GM19035 (cell line): ENCODE measurements around the gene MYO5B.
"Not testable (repeated sequence)": the region's sequence is repeated elsewhere in the genome, so short reads cannot be mapped to it uniquely, and the experiment has no call there.

Experiments
- ATAC-seq: cut with Tn5 transposase; IDR thresholded peaks from one replicate; pipeline ENCODE4 v1.9.1; 2021; ENCODE audit not compliant: unreplicated experiment

Gene MYO5B

GRCh38 chr18:49898421-49898820, 296.5 kb downstream of the MYO5B start:
- no peak for ATAC-seq

GRCh38 chr18:49894517-49895226, 300.3 kb downstream of the MYO5B start:
- ATAC-seq: no peak

GRCh38 chr18:49893036-49893435, 301.9 kb downstream of the MYO5B start:
- ATAC-seq: no peak

- ATAC-seq: no peak
Measured at GRCh38 chr18:49892148-49892924, 302.6 kb downstream of the MYO5B start.

GRCh38 chr18:49890041-49890440, 304.9 kb downstream of the MYO5B start:
- no peak for ATAC-seq

GRCh38 chr18:49889552-49889951, 305.4 kb downstream of the MYO5B start:
- ATAC-seq: not testable (repeated sequence)

- ATAC-seq: no peak
Measured at GRCh38 chr18:49886891-49887764, 307.8 kb downstream of the MYO5B start.

GRCh38 chr18:49884959-49885358, 310.0 kb downstream of the MYO5B start:
- ATAC-seq: no peak

GRCh38 chr18:49884465-49884864, 310.5 kb downstream of the MYO5B start:
- no peak for ATAC-seq

- no peak for ATAC-seq
Measured at GRCh38 chr18:49880661-49881060, 314.3 kb downstream of the MYO5B start.

GRCh38 chr18:49879271-49879580, 315.7 kb downstream of the MYO5B start:
- no peak for ATAC-seq

GRCh38 chr18:49878567-49879270, 316.2 kb downstream of the MYO5B start:
- no peak for ATAC-seq

GRCh38 chr18:49878015-49878414, 316.9 kb downstream of the MYO5B start:
- ATAC-seq: no peak

- no peak for ATAC-seq
Measured at GRCh38 chr18:49876536-49876935, 318.4 kb downstream of the MYO5B start.

- no peak for ATAC-seq
Measured at GRCh38 chr18:49875783-49876182, 319.2 kb downstream of the MYO5B start.

- no peak for ATAC-seq
Measured at GRCh38 chr18:49875155-49875554, 319.8 kb downstream of the MYO5B start.

GRCh38 chr18:49874238-49874637, 320.7 kb downstream of the MYO5B start:
- no peak for ATAC-seq

- no peak for ATAC-seq
Measured at GRCh38 chr18:49869354-49869753, 325.6 kb downstream of the MYO5B start.

GRCh38 chr18:49866680-49867079, 328.3 kb downstream of the MYO5B start:
- ATAC-seq: no peak

GRCh38 chr18:49865401-49865800, 329.5 kb downstream of the MYO5B start:
- no peak for ATAC-seq
